B cell (primary cell): ENCODE measurements around the gene MORN1. TPM values are rescaled to one million over a fixed set of nuclear protein-coding genes. Genes with fewer than 3 reads are reported as not detected.

Experiments
- ATAC-seq: fragments of 200-7000 bp; cut with Tn5 transposase; one replicate; pipeline ENCODE4 v1.10.0; 2021; ENCODE audit warnings: low read depth, mild to moderate bottlenecking, moderate number of reproducible peaks, moderate library complexity
- CTCF ChIA-PET: fragments of 350-600 bp; sonication (Branson Sonifier 250); formaldehyde crosslinking; loops from one replicate; lab custom pipeline; 2021; ENCODE audit warnings: antibody characterized with exemption, inconsistent platforms; lab: Charles Lee
- POLR2A ChIA-PET: fragments of 350-600 bp; sonication (Branson Sonifier 250); formaldehyde crosslinking; loops from one replicate; lab custom pipeline; 2021; ENCODE audit warnings: antibody characterized with exemption; lab: Charles Lee
- DNase-seq: peaks from one replicate; pipeline ENCODE4 v3.0.0; 2013
- H2AFZ ChIP-seq: 2 replicates; pipeline ENCODE4 v1.6.1; 2012; ENCODE audit warnings: mild to moderate bottlenecking, low read depth, low read length; ENCODE audit not compliant: insufficient read depth, poor library complexity, severe bottlenecking
- H3K27ac ChIP-seq, 2 donors: 1 replicate in 1 of 2; 2 replicates in 1 of 2; pipeline ENCODE4 v1.5.1; 2012 to 2013; ENCODE audit warnings: low read length in 2 of 2, mild to moderate bottlenecking in 2 of 2, moderate library complexity in 1 of 2
- H3K27me3 ChIP-seq, 4 experiments: fragments of 200-600 bp in 1 of 4; sonication (generic) in 1 of 4; replicated peaks in 1 of 4; 1 replicate in 2 of 4; 2 replicates in 2 of 4; pipeline versions ENCODE4 v1.6.1 to v1.7.0; 2013 to 2016; ENCODE audit warnings: low read length in 3 of 4, mild to moderate bottlenecking in 2 of 4, mixed read lengths in 1 of 4, moderate library complexity in 1 of 4; ENCODE audit not compliant: insufficient read depth in 4 of 4, control insufficient read depth in 3 of 4; ENCODE audit errors: control extremely low read depth in 1 of 4
- H3K36me3 ChIP-seq, 2 experiments: replicated peaks in 1 of 2; 1 replicate in 1 of 2; 2 replicates in 1 of 2; pipeline versions ENCODE4 v1.6.1 to v1.7.1; 2013; ENCODE audit warnings: low read length in 1 of 2; ENCODE audit not compliant: insufficient read depth in 2 of 2, control insufficient read depth in 1 of 2; ENCODE audit errors: control extremely low read depth in 1 of 2, extremely low read depth in 1 of 2
- H3K4me1 ChIP-seq, 2 donors: fragments of 200-600 bp in 1 of 2; sonication (generic) in 1 of 2; 1 replicate in 1 of 2; 2 replicates in 1 of 2; pipeline versions ENCODE4 v1.5.1 to v1.6.1; 2013 to 2017; ENCODE audit warnings: low read length in 2 of 2; ENCODE audit not compliant: control insufficient read depth in 2 of 2, insufficient read depth in 2 of 2
- H3K4me2 ChIP-seq: replicated peaks from 2 replicates; pipeline ENCODE3; 2012; ENCODE audit warnings: mild to moderate bottlenecking, low read depth, low read length; ENCODE audit not compliant: poor library complexity, severe bottlenecking
- H3K4me3 ChIP-seq, 5 experiments: fragments of 200-600 bp in 1 of 5; sonication (generic) in 1 of 5; 1 replicate in 3 of 5; 2 replicates in 2 of 5; pipeline versions ENCODE4 v1.5.1 to v1.7.0; 2011 to 2016; ENCODE audit warnings: low read length in 4 of 5, mild to moderate bottlenecking in 4 of 5, low read depth in 2 of 5, control low read depth in 1 of 5, moderate library complexity in 1 of 5; ENCODE audit not compliant: insufficient read depth in 1 of 5; ENCODE audit errors: control extremely low read depth in 1 of 5, extremely low read depth in 1 of 5
- H3K79me2 ChIP-seq: fragments of 200-600 bp; sonication (generic); one replicate; pipeline ENCODE4 v1.6.0; 2016; ENCODE audit warnings: low read length; ENCODE audit not compliant: control insufficient read depth, insufficient read depth
- H3K9ac ChIP-seq: fragments of 200-600 bp; sonication (generic); 2 replicates; pipeline ENCODE4 v1.6.1; 2017; ENCODE audit warnings: mild to moderate bottlenecking, low read length, moderate library complexity
- H3K9me3 ChIP-seq, 3 donors: one replicate each; pipeline versions ENCODE4 v1.6.1 to v1.7.1; 2013; ENCODE audit warnings: low read length in 2 of 3; ENCODE audit not compliant: control insufficient read depth in 2 of 3, insufficient read depth in 1 of 3; ENCODE audit errors: control extremely low read depth in 1 of 3
- H4K20me1 ChIP-seq: 2 replicates; pipeline ENCODE4 v1.6.0; 2012; ENCODE audit warnings: mild to moderate bottlenecking, low read length; ENCODE audit not compliant: insufficient read depth, control insufficient read depth, poor library complexity, severe bottlenecking
- H3K27ac Mint-ChIP-seq: one replicate; pipeline ENCODE4 v1.8.0; 2021; ENCODE audit warnings: mixed read lengths
- H3K27me3 Mint-ChIP-seq: one replicate; pipeline ENCODE4 v1.8.0; 2021; ENCODE audit warnings: mixed read lengths
- H3K4me1 Mint-ChIP-seq: one replicate; pipeline ENCODE4 v1.8.0; 2021; ENCODE audit warnings: mixed read lengths
- H3K4me3 Mint-ChIP-seq: one replicate; pipeline ENCODE4 v1.8.0; 2021; ENCODE audit warnings: mixed read lengths
- H3K9me3 Mint-ChIP-seq: one replicate; pipeline ENCODE4 v1.8.0; 2022; ENCODE audit warnings: mixed read lengths; ENCODE audit not compliant: insufficient read depth
- EZH2 ChIP-seq: IDR thresholded peaks from 2 replicates; pipeline ENCODE4 v1.6.1; 2012; ENCODE audit warnings: borderline replicate concordance, low read depth, mild to moderate bottlenecking, moderate library complexity, low read length; ENCODE audit not compliant: insufficient read depth, poor library complexity, severe bottlenecking
- WGBS: methylation state at CpG from one replicate; pipeline ENCODE4 v1.1.5; 2013; ENCODE audit warnings: missing lambda C conversion rate; ENCODE audit not compliant: insufficient coverage; 5-methylcytosine and 5-hydroxymethylcytosine counted together
- intact Hi-C: fragments of 100-400 bp; cut with micrococcal nuclease; formaldehyde crosslinking; loops from one replicate; pipeline ENCODE4 v1.10.0; 2022
- polyA plus RNA-seq: library from polyadenylated mRNA; depleted of rRNA; stranded (reverse); fragments of >200 nt; gene quantifications from 2 replicates; pipeline ENCODE4 v1.2.3, GENCODE V29; 2012
- total RNA-seq, 2 donors: library from RNA; stranded (reverse); fragments of 120-200 nt in 1 of 2; gene quantifications; 1 replicate in 1 of 2; 2 replicates in 1 of 2; pipeline versions ENCODE4 v1.2.3 to v1.2.4, GENCODE V29; 2013 to 2022
- TF ChIP-seq, protein P1 (sequence below): fragments of 200-600 bp; IDR thresholded peaks from one replicate; pipeline ENCODE4 v1.8.0; 2022; ENCODE audit warnings: antibody characterized with exemption, mild to moderate bottlenecking

MORN1 gene
- total and polyA plus RNA-seq, 2 donors (not counting 1 experiment from before 2014, with no cell fraction given) = 10.2 to 32.6 TPM

DNA sequence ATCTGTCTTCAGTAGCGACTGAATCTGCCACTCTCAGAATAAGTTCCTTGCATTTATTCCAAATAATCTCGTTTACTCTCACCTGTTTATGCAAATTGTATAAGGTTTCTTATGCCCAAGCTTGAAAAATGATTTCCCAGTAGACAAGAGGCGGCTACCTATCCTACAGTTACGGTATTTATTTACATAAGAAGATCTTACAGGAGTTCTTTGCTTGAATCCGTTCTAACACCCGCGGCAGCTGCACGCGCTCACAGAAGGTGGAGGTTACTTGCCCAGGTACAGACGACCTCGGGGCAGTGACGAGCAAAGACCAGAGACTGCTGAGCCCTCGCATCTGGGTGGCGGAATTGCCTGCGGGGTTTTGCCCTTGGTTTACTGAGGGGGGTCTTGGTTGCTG is 83.4 kb downstream of the MORN1 start:
- Histone ChIP-seq H3K27ac (no peak overlapping the region), H3K9me3 (no peaks in the 10 kb centered on the region), H3K9ac (no peak overlapping the region), H3K27me3 (no peaks in the 10 kb centered on the region), H3K36me3 (peaks cover 0 to 47% of the 10 kb centered on the region in 2 experiments), H2AFZ (no peak overlapping the region), H3K4me3 (no peak overlapping the region), H3K79me2 (peaks cover 20% of the 10 kb centered on the region), H3K4me1 (peaks cover 20 to 25% of the 10 kb centered on the region in 2 donors), H4K20me1 (no peaks in the 10 kb centered on the region), H3K4me2 (no peak overlapping the region)
- ChIA-PET POLR2A (no interaction called here), CTCF (interaction anchor here (2.2 kb wide), 1 partner anchor 74 kb away, joined by 6 read pairs; no protein-coding TSS in a partner anchor)
- Mint-ChIP-seq H3K27me3 (no peaks in the 10 kb centered on the region), H3K9me3 (no peaks in the 10 kb centered on the region), H3K27ac (peak overlapping the region; percentile 47), H3K4me1 (peaks cover 35% of the 10 kb centered on the region), H3K4me3 (no peak overlapping the region)
- ATAC-seq (no peak), DNase-seq (no peak)
- intact Hi-C loops = no loop called here
- TF ChIP-seq, protein P1, sequence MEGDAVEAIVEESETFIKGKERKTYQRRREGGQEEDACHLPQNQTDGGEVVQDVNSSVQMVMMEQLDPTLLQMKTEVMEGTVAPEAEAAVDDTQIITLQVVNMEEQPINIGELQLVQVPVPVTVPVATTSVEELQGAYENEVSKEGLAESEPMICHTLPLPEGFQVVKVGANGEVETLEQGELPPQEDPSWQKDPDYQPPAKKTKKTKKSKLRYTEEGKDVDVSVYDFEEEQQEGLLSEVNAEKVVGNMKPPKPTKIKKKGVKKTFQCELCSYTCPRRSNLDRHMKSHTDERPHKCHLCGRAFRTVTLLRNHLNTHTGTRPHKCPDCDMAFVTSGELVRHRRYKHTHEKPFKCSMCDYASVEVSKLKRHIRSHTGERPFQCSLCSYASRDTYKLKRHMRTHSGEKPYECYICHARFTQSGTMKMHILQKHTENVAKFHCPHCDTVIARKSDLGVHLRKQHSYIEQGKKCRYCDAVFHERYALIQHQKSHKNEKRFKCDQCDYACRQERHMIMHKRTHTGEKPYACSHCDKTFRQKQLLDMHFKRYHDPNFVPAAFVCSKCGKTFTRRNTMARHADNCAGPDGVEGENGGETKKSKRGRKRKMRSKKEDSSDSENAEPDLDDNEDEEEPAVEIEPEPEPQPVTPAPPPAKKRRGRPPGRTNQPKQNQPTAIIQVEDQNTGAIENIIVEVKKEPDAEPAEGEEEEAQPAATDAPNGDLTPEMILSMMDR = no peak
- no peak for TF ChIP-seq EZH2
- WGBS = 99% methylated on average over 8 of the region's 15 CpGs

DNA sequence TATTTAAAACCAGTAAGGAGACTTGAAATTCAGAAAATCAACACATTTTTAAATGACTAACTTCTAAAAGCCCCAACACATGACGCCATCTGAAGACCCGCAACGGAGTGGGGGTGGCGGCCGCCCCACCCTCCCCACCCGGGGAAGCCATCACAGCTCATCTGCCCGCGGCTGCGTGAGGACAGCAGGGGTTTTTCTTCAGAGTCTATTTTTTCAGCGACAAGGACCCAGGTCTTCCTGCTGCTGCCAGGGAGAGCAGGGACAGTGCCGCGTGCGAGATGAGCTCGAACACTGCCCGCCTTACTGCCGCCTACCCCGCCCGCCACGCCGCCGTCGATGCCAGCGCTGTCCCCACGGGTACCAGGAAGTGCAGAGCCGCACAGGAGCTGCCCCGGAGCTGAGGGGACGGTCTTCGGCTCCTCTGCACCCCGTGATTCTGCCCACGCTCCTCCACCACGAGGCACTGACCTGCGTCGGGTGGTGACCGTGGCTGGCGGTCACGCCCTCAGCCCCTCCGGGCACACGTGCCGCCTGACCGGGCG is 84.2 kb downstream of the MORN1 start:
- Mint-ChIP-seq H3K9me3 (no peaks in the 10 kb centered on the region), H3K27me3 (no peaks in the 10 kb centered on the region), H3K4me3 (no peak overlapping the region), H3K27ac (peak overlapping the region; percentile 20), H3K4me1 (peaks cover 35% of the 10 kb centered on the region)
- intact Hi-C loops = no loop called here
- ChIA-PET POLR2A (no interaction called here), CTCF (interaction anchor here (1.5 kb wide), 1 partner anchor 8 kb away, joined by 3 read pairs; no protein-coding TSS in a partner anchor)
- Histone ChIP-seq H2AFZ (no peak overlapping the region), H3K9ac (no peak overlapping the region), H3K27ac (no peak overlapping the region), H4K20me1 (no peaks in the 10 kb centered on the region), H3K4me3 (no peak overlapping the region), H3K4me1 (peaks cover 17 to 25% of the 10 kb centered on the region in 2 donors), H3K27me3 (no peaks in the 10 kb centered on the region), H3K79me2 (peaks cover 28% of the 10 kb centered on the region), H3K9me3 (no peaks in the 10 kb centered on the region), H3K4me2 (no peak overlapping the region), H3K36me3 (peaks cover 0 to 49% of the 10 kb centered on the region in 2 experiments)
- WGBS = 96% methylated on average over 40 of the region's 41 CpGs
- DNase-seq (no peak), ATAC-seq (no peak)
- TF ChIP-seq EZH2 = no peak
- TF ChIP-seq, protein P1 = no peak
